Activated CD8-positive, alpha-beta memory T cell treated with anti-CD3 and anti-CD28 coated beads for 4 hours (primary cell): ENCODE data around the gene TAS2R41.

Source experiments
- DNase-seq, 2 donors: peaks; one replicate each; pipeline ENCODE4 v3.0.0-alpha.2; 2020; ENCODE audit warnings: low read depth in 2 of 2

Gene TAS2R41, protein sequence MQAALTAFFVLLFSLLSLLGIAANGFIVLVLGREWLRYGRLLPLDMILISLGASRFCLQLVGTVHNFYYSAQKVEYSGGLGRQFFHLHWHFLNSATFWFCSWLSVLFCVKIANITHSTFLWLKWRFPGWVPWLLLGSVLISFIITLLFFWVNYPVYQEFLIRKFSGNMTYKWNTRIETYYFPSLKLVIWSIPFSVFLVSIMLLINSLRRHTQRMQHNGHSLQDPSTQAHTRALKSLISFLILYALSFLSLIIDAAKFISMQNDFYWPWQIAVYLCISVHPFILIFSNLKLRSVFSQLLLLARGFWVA

DNA sequence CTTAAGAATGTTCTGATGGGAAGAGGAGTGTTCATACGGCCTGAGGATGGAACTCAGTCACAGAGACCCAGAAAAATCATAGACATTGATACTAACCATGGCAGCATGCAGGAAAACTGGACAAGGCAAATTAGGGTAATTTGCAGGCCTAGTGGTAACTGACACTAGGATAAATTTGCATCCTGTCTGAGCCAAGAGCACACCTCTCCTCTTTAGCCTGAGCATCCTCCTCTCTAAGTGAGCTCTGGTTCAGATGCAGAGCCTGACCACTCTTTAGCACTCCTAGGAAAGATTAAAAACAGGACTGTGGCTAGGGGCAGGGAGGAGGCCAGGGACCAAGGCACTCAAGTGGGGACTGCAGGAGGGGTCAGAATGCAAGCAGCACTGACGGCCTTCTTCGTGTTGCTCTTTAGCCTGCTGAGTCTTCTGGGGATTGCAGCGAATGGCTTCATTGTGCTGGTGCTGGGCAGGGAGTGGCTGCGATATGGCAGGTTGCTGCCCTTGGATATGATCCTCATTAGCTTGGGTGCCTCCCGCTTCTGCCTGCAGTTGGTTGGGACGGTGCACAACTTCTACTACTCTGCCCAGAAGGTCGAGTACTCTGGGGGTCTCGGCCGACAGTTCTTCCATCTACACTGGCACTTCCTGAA, at the start of gene TAS2R41:
Gene TAS2R41, plus strand, starts transcription at position 373 of the 650 bp plus-strand sequence. Its CDS starts 0 bp downstream, at position 373.
- no peak for DNase-seq

DNA sequence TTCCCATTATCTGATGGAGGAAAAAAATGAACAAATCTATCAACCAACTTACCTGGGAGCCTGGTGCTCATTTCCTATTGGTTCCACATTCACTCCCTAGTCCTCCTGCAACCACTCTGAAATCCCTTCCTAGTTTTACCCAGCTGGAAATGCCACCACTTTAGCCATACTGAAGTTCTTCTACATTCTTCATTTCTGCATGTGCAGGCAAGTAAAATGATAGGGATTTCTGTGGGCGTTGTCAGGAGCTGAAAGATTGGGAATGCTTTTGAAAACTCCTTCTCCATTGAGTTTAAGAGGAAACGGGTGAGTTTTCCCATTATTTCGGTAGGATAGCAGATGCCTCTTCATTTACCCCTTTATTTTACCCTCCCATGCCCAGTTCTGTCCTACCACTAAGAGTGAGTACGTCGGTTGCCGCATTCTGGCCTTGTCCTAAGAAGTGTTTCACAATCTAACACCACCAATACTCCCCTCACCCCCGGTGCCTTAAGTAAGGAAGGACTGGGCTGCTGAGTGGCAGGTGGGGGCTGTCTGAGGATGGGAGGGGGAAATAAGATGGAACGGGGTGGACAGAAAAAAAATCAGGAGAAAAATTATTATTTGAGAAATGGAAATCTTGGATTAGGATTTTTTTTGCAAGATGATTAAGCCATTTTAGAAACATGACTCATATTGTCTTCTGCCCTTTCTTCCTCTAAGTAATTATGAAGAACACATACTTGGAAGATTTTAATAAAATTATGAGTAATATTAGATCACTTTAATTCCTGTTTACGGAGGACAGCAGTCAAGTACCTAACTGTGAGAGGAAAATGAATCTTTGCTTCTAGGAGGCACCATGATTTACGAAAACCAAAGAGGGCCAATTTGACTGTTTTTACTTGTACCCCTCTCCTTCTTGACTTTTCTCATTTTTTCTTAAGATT, 47.6 kb upstream of the TAS2R41 start:
- no peak for DNase-seq

GRCh38 chr7:143431109-143431508, 46.6 kb upstream of the TAS2R41 start:
- DNase-seq: no peak

GRCh38 chr7:143433759-143434158, 43.9 kb upstream of the TAS2R41 start:
- no peak for DNase-seq

DNA sequence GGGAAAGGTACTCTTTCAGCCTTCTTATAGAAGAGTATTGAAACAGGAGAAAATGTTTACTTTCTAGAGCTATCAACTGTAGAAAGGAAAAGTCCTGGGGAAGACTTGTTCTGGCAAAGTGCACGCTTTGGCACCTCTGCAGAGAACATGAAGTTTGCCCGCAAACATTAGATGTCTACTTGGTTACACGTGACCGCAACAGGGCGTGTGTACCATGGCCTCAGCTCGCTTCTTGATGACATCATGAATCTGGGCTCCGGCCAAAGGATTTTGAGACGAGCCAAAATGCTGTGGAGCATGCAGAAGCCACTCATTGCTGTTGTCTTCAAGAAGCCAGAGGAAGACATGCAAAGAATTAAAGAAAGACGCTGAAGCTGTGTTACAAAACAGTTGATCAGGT, 43.0 kb upstream of the TAS2R41 start:
- DNase-seq: no peak

DNA sequence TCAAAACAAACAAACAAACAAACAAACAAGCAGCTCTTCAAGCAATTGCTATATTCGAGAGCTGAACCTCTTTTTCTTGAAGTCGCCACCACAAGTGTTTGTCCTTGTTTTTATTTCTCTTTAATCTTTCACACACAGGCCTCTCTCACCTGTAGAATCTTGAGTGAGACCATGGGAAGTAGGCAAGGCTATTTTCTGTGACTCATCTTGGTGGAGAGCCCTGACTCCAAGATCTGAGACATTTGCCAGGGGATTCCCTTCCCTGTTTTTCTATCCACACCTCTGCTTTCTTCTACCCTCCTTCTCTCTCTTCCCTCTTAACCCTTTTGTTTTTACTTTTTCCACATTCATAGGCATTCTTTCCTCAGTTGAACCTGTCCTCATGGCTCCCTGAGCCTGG, 42.4 kb upstream of the TAS2R41 start:
- DNase-seq: no peak

- DNase-seq: no peak
Observed at GRCh38 chr7:143436325-143436946, 41.2 kb upstream of the TAS2R41 start.

DNA sequence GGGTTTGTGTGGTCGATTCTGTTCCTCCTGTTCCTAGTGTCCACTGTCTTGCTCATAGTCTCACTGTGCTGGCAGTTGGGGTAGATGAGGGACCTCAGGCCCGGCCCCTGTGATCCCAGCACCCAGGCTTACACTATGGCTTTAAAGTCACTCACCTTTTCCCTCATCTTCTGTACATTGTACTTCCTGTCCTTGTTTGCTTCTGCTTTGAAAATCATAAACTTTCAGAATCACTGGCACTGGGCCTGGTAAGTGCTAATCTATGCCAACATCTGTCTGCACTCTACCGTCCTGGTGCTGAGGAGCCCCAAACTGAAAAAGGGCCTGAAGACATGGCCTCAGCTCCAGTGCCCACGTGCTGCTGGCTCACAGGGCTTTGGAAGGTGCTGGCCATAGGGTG, 40.1 kb upstream of the TAS2R41 start:
- DNase-seq: no peak

DNA sequence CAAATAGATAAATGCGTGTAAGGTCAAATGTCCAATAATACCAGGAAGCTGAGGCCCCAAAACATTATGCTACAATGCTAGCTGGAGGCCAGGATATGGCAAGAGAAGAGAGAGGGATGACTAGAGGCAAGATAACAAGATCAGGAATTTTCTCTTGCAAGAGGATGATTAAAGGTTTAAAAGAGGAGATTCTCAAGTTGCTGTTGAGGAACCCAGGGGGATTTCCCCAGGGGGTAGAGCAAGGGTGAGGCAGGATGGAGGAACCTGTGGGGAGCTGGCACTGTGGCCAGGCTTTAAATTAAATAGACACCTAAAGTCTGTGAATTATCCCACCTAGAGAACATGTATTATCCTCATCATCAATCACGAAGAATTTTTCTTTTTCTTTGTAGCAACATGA, 37.8 kb upstream of the TAS2R41 start:
- no peak for DNase-seq

GRCh38 chr7:143443153-143443552, 34.5 kb upstream of the TAS2R41 start, which contains the start of gene TAS2R60:
Gene TAS2R60 (plus strand): TSS chr7:143443453. CDS start chr7:143443453, 0 bp downstream.
- no peak for DNase-seq

- no peak for DNase-seq
Observed at GRCh38 chr7:143444063-143444782, 33.5 kb upstream of the TAS2R41 start.

GRCh38 chr7:143444785-143445184, 32.9 kb upstream of the TAS2R41 start:
- no peak for DNase-seq

- no peak for DNase-seq
Observed at GRCh38 chr7:143447466-143447865, 30.2 kb upstream of the TAS2R41 start.

DNA sequence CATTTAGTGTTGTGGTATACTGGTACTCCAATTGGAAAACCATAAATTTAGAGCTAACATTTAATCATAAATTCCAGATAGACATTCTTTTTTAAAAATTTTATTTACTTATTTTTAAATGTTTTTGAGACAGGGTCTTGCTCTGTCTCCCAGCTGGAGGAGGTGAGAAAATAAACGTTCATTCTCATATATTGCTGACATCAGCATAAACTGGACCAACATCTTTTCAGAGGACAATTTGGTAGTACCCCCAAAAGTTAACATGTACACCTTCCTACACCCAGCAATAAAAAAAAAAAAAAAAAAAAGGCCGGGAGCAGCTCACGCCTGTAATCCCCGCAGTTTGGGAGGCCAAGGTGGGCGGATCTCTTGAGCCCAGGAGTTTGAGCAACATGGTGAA, 29.2 kb upstream of the TAS2R41 start:
- no peak for DNase-seq

DNA sequence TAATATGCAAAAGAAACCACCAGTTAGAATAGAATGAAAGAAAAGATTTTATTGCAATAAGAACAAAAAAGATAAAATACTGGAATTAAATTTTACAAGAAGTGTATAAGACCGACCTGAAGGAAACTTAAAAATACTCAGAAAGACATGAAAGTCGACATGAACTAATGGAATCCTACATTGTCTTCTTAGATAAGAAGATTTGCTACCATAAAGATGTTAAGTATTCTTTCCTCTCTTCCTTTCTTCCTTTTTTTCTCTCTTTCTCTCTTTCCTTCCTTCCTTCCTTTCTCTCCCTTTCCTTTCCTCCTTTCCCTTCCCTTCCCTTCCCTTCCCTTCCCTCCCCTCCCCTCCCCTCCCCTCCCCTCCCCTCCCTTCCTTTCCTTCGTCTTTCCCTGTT, 27.9 kb upstream of the TAS2R41 start:
- no peak for DNase-seq

DNA sequence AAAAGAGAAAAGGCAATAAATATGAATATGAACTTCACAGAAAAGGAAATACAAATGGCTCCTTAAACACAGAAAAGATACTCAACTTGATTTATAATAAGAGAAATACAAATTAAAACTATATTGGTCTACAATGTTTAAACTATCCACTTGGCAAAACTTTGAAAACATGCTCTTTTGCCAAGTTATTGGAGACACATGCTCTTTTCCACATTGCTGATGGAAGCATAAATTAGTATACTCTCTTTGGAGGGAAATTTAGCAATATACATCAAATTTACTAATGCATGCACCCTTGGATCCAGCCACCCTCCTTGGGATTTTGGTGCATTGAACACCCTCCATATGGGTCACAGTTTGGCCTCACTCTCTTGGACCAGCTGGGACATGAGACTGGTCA, 26.6 kb upstream of the TAS2R41 start:
- no peak for DNase-seq

DNA sequence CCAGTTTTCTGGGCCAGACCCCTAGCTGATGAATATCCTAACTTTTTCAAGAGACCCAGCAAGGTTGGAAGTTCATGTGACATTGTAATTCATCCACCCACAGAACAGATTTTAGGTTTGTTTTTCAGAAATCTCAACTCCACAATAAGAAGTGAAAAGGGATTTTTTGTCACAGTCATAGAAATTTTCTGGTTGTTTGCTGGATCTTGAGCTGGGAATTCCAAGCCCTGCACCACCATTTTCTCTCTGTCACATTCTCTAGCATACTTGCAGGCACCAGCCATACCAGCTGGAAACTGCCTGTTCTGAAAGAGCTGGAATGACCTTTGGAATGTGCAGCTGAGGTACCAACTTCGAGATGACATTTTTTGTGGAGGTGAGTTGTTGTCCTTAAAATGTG, 25.9 kb upstream of the TAS2R41 start:
- DNase-seq: no peak

GRCh38 chr7:143452495-143452894, 25.2 kb upstream of the TAS2R41 start:
- DNase-seq: no peak

DNA sequence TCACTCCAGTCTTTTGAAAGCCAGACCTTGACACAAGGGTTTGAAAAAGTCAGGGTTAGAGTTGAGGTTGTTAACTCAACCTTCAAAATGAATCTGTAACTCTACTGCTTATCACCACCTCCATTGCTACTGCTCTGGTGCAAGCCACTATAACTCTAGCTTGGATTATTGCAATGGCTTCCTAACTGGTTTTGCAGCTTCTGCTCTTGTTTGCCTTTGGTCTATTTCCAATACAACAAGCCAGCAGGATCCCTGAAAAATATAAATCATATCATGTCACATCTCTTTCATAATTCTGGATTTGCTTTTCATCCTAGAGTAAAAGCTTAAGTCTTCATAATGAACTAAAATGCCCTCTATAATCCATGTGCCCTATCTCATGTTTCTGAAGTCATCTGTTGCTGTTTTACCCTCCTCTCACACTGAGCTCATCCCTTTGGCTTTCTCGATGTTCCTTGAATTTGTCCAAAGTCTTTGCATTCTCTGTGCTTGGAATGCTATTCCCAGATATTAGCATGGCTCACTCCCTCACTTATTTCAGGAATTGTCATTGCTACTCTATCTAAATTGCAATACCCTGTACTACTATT, 23.5 kb upstream of the TAS2R41 start:
- DNase-seq: no peak

- DNase-seq: no peak
Observed at GRCh38 chr7:143455491-143455890, 22.2 kb upstream of the TAS2R41 start.

DNA sequence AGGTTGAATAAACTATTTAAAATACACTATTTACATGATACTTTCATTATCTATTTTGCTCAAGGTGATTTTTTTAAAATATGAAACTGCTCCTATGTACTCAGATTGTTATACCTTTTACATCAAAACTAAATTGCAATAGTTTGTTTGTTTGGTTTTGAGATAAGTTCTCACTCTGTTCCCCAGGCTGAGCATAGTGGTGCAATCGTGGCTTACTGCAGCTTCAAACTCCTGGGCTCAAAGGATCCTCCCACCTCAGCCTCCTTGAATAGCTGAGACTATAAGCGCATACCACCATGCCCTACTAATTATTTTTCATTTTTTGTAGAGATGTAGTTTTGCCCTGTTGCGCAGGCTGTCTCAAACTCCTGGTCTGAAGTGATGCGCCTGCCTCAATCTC, 21.7 kb upstream of the TAS2R41 start:
- DNase-seq: no peak
